Testis (tissue), 3 donors: ENCODE measurements around the gene MTUS2. TPM values are rescaled to one million over a fixed set of nuclear protein-coding genes. Genes with fewer than 3 reads are reported as not detected.

ENCODE experiments used
- DNase-seq: peaks from one replicate; pipeline ENCODE4 v3.0.0-alpha.2; 2019
- H3K27ac ChIP-seq, 2 donors: fragments of 200-600 bp; sonication (generic); one replicate each; pipeline ENCODE4 v1.5.1; 2019
- H3K27me3 ChIP-seq: fragments of 200-600 bp; sonication (generic); one replicate; pipeline ENCODE4 v1.5.1; 2019
- H3K36me3 ChIP-seq: fragments of 200-600 bp; sonication (generic); one replicate; pipeline ENCODE4 v1.5.1; 2017; ENCODE audit warnings: low read depth; ENCODE audit errors: missing control alignments
- H3K4me1 ChIP-seq: fragments of 200-600 bp; sonication (generic); one replicate; pipeline ENCODE4 v1.5.1; 2019
- H3K4me3 ChIP-seq, 2 donors: fragments of 200-600 bp; sonication (generic); one replicate each; pipeline ENCODE4 v1.5.1; 2017 to 2019
- H3K9me3 ChIP-seq: fragments of 200-600 bp; sonication (generic); one replicate; pipeline ENCODE4 v1.5.1; 2017
- CTCF ChIP-seq, 3 experiments: fragments of 450-650 bp in 2 of 3; fragments of 200-600 bp in 1 of 3; sonication (generic) in 1 of 3; IDR thresholded peaks; one replicate each; pipeline ENCODE4 v1.5.1; 2016 to 2019; ENCODE audit warnings: antibody characterized with exemption in 3 of 3, mild to moderate bottlenecking in 2 of 3, moderate library complexity in 1 of 3
- POLR2A ChIP-seq: fragments of 450-650 bp; IDR thresholded peaks from one replicate; pipeline ENCODE4 v1.6.1; 2017; ENCODE audit warnings: antibody characterized with exemption, mild to moderate bottlenecking, moderate library complexity
- WGBS, 2 donors: methylation state at CpG; one replicate each; pipeline ENCODE4 v1.1.5; 2018; 5-methylcytosine and 5-hydroxymethylcytosine counted together
- intact Hi-C: fragments of 100-400 bp; cut with DNase I; formaldehyde crosslinking; loops from one replicate; pipeline ENCODE4 v1.15.1; 2023; ENCODE audit warnings: low total_unique reads
- polyA plus RNA-seq: library from polyadenylated mRNA; stranded (reverse); fragments of 350-450 nt; fragmentation: Illumina TruSeq; extraction: RNeasy Lipid Tissue Mini Kit (QIAGEN cat#74804); gene quantifications from one replicate; pipeline ENCODE4 v1.2.3, GENCODE V29; 2014; ENCODE audit warnings: low read depth, low replicate concordance; ENCODE audit not compliant: insufficient read depth
- total RNA-seq, 2 donors: library from RNA; depleted of rRNA; stranded (reverse); fragments of >200 nt; gene quantifications; one replicate each; pipeline ENCODE4 v1.2.3, GENCODE V29; 2016

Gene MTUS2
- total and polyA plus RNA-seq, 3 donors from 2014 or later = 2.1 to 9.2 (median 8.3) TPM

- WGBS, 2 donors = 95% methylated on average over 19 to 24 of the region's 24 CpGs
- Histone ChIP-seq H3K27me3 (no peaks in the 10 kb centered on the region), H3K27ac (no peak overlapping the region), H3K4me1 (no peaks in the 10 kb centered on the region), H3K36me3 (no peaks in the 10 kb centered on the region), H3K4me3 (no peak overlapping the region), H3K9me3 (no peaks in the 10 kb centered on the region)
- intact Hi-C loops = no loop called here
- TF ChIP-seq CTCF (IDR thresholded peaks at IDR 0.05) (no peak), POLR2A (no peak)
- DNase-seq = no peak
These were observed 715.8 kb downstream of the MTUS2 start for GRCh38 chr13:29535663-29536655.

GRCh38 chr13:29536853-29537252 is 716.7 kb downstream of the MTUS2 start:
- Histone ChIP-seq H3K9me3 (no peaks in the 10 kb centered on the region), H3K36me3 (no peaks in the 10 kb centered on the region), H3K4me3 (no peak overlapping the region), H3K27me3 (no peaks in the 10 kb centered on the region), H3K4me1 (no peaks in the 10 kb centered on the region), H3K27ac (no peak overlapping the region)
- TF ChIP-seq POLR2A (no peak), CTCF (IDR thresholded peaks at IDR 0.05) (no peak)
- WGBS, 2 donors = 94 to 98% methylated on average over 7 of the region's 7 CpGs
- intact Hi-C loops = no loop called here
- no peak for DNase-seq

GRCh38 chr13:29537736-29538651 is 717.9 kb downstream of the MTUS2 start:
- Histone ChIP-seq H3K4me1 (no peaks in the 10 kb centered on the region), H3K27me3 (no peaks in the 10 kb centered on the region), H3K27ac (no peak overlapping the region), H3K4me3 (no peak overlapping the region), H3K36me3 (no peaks in the 10 kb centered on the region), H3K9me3 (no peaks in the 10 kb centered on the region)
- no peak for TF ChIP-seq POLR2A
- TF ChIP-seq CTCF (IDR thresholded peaks at IDR 0.05) = no peak
- no peak for DNase-seq
- intact Hi-C loops = no loop called here
- 79 to 87% methylated on average over 12 to 14 of the region's 14 CpGs for WGBS, 2 donors

GRCh38 chr13:29538652-29539040 is 718.5 kb downstream of the MTUS2 start:
- DNase-seq = no peak
- H3K27ac ChIP-seq = no peak overlapping the region
- H3K9me3 ChIP-seq = no peaks in the 10 kb centered on the region
- WGBS, 2 donors = 77% methylated on average over 6 of the region's 6 CpGs
- no peaks in the 10 kb centered on the region for H3K36me3 ChIP-seq
- TF ChIP-seq POLR2A (no peak), CTCF (IDR thresholded peaks at IDR 0.05) (no peak)
- no peaks in the 10 kb centered on the region for H3K27me3 ChIP-seq
- H3K4me3 ChIP-seq = no peak overlapping the region
- intact Hi-C loops = no loop called here
- no peaks in the 10 kb centered on the region for H3K4me1 ChIP-seq
